ENCODE measurements around the gene PGGHG. TPM values are rescaled to one million over a fixed set of nuclear protein-coding genes. Genes with fewer than 3 reads are reported as not detected.
A peak's percentile ranks its signal among the peaks of the same experiment; 100 is the strongest.

Gene PGGHG
- polyA plus RNA-seq, 3 donors, result 1.6 to 82.9 (median 2.1) TPM

DNA sequence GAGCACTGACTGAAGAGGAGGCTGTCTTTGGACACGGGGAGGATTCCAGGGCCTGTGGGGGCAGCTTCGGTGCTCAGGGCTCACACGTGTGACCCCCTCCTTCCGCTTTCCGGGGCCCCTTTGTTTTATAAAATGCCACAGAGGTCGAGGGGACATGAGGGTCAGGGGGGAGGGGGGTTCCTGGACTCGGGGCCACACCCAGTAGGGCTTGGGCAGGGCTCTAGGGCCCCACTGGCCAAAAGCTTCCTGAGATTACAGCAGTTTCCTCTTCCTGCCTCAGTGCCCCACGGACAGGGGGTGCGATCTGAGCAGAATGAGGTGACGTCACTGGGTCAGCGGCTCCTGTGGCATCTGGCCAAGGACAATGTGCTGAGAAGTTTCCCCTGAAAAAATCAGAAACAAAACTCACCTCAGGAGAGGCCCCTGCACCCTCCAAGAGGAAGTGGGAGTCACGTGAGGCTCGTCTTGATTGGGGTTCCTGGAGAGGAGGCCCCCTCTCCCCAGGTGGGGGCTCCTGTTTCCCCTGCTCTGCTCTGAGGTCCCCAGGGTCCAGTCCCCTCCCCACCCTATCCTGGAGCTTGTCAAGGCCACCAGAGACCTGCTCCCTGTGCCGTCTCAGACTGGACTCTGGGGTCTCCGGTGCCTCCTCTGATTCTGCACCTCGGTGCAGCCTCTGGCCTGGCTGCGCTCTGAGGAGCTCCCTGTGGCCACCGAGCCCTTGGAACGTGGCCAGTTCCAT lies 38.1 kb downstream of the PGGHG start:
- Mint-ChIP-seq H3K4me3 (peak overlapping the region; percentile 70 to 81), H3K4me1 (peaks cover 50% of the 10 kb centered on the region), H3K36me3 (peaks cover 2 to 3% of the 10 kb centered on the region in 2 donors), H3K27me3 (ENCODE audit: low read depth in 3 of 3) (peaks cover 3 to 11% (median 8%) of the 10 kb centered on the region in 3 donors), H3K9me3 (peaks cover 9 to 13% (median 11%) of the 10 kb centered on the region in 7 donors), H3K27ac (peak overlapping the region; percentile 94 to 98 (median 97))
- peak; percentile 87 to 94 (median 91) for DNase-seq
- TF ChIP-seq, protein P1, sequence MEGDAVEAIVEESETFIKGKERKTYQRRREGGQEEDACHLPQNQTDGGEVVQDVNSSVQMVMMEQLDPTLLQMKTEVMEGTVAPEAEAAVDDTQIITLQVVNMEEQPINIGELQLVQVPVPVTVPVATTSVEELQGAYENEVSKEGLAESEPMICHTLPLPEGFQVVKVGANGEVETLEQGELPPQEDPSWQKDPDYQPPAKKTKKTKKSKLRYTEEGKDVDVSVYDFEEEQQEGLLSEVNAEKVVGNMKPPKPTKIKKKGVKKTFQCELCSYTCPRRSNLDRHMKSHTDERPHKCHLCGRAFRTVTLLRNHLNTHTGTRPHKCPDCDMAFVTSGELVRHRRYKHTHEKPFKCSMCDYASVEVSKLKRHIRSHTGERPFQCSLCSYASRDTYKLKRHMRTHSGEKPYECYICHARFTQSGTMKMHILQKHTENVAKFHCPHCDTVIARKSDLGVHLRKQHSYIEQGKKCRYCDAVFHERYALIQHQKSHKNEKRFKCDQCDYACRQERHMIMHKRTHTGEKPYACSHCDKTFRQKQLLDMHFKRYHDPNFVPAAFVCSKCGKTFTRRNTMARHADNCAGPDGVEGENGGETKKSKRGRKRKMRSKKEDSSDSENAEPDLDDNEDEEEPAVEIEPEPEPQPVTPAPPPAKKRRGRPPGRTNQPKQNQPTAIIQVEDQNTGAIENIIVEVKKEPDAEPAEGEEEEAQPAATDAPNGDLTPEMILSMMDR (IDR thresholded peaks at IDR 0.05), result no peak
- H4K20me1 ChIP-seq (ENCODE audit: insufficient read depth, low read length), result no peaks in the 10 kb centered on the region
- H3K4me3 ChIP-seq (replicated peaks in 1 of 3; ENCODE audit: low read depth in 2 of 3, low read length in 3 of 3), result peak overlapping the region in 2 of 3 experiments; percentile 9 to 58
- no peaks in the 10 kb centered on the region for H3K36me3 ChIP-seq (replicated peaks in 1 of 2; ENCODE audit: control insufficient read depth in 1 of 2, insufficient read depth in 2 of 2, low read length in 2 of 2)
- peak overlapping the region; percentile 60 for H3K9ac ChIP-seq (ENCODE audit: insufficient read depth, low read length, poor library complexity, severe bottlenecking)
- peak overlapping the region; percentile 90 for H2AFZ ChIP-seq (ENCODE audit: insufficient read depth, low read depth, low read length, poor library complexity, severe bottlenecking)
- H3K4me1 ChIP-seq (ENCODE audit: control insufficient read depth in 1 of 2, insufficient read depth in 2 of 2, low read length in 2 of 2), result peaks cover 28 to 49% of the 10 kb centered on the region in 2 donors
- peaks cover 7 to 12% of the 10 kb centered on the region in 2 donors for H3K9me3 ChIP-seq (replicated peaks in 1 of 2; ENCODE audit: control insufficient read depth in 1 of 2, insufficient read depth in 1 of 2, low read length in 2 of 2)
- 3% methylated on average over 8 of the region's 19 CpGs for WGBS (ENCODE audit: insufficient coverage)
- peak overlapping the region; percentile 90 to 96 for H3K27ac ChIP-seq (ENCODE audit: low read depth in 1 of 2, low read length in 2 of 2)
- H3K79me2 ChIP-seq (ENCODE audit: insufficient read depth, low read length), result no peaks in the 10 kb centered on the region
- H3K27me3 ChIP-seq (ENCODE audit: control insufficient read depth in 2 of 2, insufficient read depth in 2 of 2, low read length in 2 of 2), result no peaks in the 10 kb centered on the region
- intact Hi-C loops (cut with micrococcal nuclease), result no loop called here
- H3K4me2 ChIP-seq (replicated peaks; ENCODE audit: extremely low read depth, low read length, poor library complexity, severe bottlenecking), result peak overlapping the region; percentile 65

DNA sequence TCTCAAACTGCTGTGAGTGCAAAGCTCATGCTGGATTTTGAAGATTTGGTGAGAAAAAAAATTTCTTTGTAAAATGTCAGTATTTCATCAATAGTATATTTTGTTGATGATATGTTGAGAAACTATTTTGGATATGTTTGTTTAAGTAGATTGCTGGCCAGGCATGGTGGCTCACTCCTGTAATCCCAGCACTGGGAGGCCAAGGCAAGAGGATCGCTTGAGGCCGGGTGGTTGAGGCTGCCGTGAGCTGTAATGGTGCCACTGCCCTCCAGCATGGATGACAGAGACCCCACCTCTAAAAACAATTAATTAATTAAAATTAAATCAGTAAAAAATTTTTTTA lies 38.6 kb downstream of the PGGHG start:
- Mint-ChIP-seq H3K27me3 (ENCODE audit: low read depth in 3 of 3) (peaks cover 6 to 11% (median 9%) of the 10 kb centered on the region in 3 donors), H3K4me3 (peak overlapping the region; percentile 50 to 75), H3K27ac (peak overlapping the region; percentile 92 to 98 (median 97)), H3K36me3 (peaks cover 2 to 3% of the 10 kb centered on the region in 2 donors), H3K4me1 (peaks cover 50% of the 10 kb centered on the region), H3K9me3 (peaks cover 14 to 18% (median 16%) of the 10 kb centered on the region in 7 donors)
- intact Hi-C loops (cut with micrococcal nuclease), result no loop called here
- H3K4me3 ChIP-seq (replicated peaks in 1 of 3; ENCODE audit: low read depth in 2 of 3, low read length in 3 of 3), result peak overlapping the region in 1 of 3 experiments; percentile 58
- H3K4me1 ChIP-seq (ENCODE audit: control insufficient read depth in 1 of 2, insufficient read depth in 2 of 2, low read length in 2 of 2), result peaks cover 28 to 49% of the 10 kb centered on the region in 2 donors
- no peaks in the 10 kb centered on the region for H4K20me1 ChIP-seq (ENCODE audit: insufficient read depth, low read length)
- no peaks in the 10 kb centered on the region for H3K36me3 ChIP-seq (replicated peaks in 1 of 2; ENCODE audit: control insufficient read depth in 1 of 2, insufficient read depth in 2 of 2, low read length in 2 of 2)
- no peaks in the 10 kb centered on the region for H3K27me3 ChIP-seq (ENCODE audit: control insufficient read depth in 2 of 2, insufficient read depth in 2 of 2, low read length in 2 of 2)
- H3K79me2 ChIP-seq (ENCODE audit: insufficient read depth, low read length), result no peaks in the 10 kb centered on the region
- TF ChIP-seq, protein P1 (IDR thresholded peaks at IDR 0.05), result no peak
- H3K4me2 ChIP-seq (replicated peaks; ENCODE audit: extremely low read depth, low read length, poor library complexity, severe bottlenecking), result peak overlapping the region; percentile 65
- DNase-seq, result no peak
- no CpG with 5 or more reads among the region's 3 CpGs for whole genome bisulfite sequencing (ENCODE audit: insufficient coverage)
- peak overlapping the region; percentile 60 for H3K9ac ChIP-seq (ENCODE audit: insufficient read depth, low read length, poor library complexity, severe bottlenecking)
- peak overlapping the region; percentile 90 to 96 for H3K27ac ChIP-seq (ENCODE audit: low read depth in 1 of 2, low read length in 2 of 2)
- H2AFZ ChIP-seq (ENCODE audit: insufficient read depth, low read depth, low read length, poor library complexity, severe bottlenecking), result peak overlapping the region; percentile 90
- H3K9me3 ChIP-seq (replicated peaks in 1 of 2; ENCODE audit: control insufficient read depth in 1 of 2, insufficient read depth in 1 of 2, low read length in 2 of 2), result peaks cover 7 to 14% of the 10 kb centered on the region in 2 donors

Measured in CD14-positive monocyte (primary cell).